GM19239 (cell line): ENCODE measurements around the gene MAPK6.
"Not testable (repeated sequence)": the region's sequence is repeated elsewhere in the genome, so short reads cannot be mapped to it uniquely, and the experiment has no call there.

Experiments
- DNase-seq: peaks from one replicate; pipeline ENCODE4 v3.0.0; 2011; ENCODE audit warnings: low spot score; ENCODE audit not compliant: insufficient read length
- FAIRE-seq: peaks from 2 replicates; lab custom pipeline; 2011; peaks lifted over from hg19 to GRCh38; lab: Jason Lieb, UNC

Gene MAPK6

DNA sequence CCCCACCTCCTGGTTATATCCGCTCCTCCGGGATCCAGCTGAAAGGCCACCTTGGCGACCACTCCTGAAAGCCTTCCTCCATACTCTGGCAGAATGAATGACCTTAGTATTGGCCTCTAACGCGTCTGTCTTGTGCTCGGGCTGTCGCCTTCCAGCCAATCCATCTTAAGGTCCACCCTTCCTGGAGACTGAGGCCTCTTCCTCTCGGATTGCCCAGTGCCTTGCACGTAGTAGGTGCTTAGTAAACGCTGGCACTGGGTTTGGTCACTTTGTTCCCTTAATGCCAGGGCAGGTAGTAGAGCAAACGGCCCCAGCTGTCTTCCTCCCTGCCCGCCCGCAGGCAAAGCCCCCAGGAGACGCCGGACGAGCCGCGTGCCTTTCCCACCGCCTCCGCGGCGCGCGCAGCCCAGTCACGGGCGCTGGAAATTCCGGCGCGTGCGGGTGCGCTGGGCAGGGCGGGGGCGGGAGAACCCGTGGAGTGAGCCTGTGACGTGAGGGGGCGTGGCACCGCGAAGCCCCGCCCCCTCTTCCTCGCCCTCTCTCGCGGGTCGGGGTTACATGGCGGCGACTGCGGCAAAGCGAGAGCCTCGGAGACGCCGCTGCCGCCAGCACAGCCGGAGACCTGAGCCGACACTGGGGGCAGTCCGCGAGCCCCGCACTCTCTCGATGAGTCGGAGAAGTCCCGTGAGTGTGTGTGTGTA lies at the start of gene MAPK6:
Gene MAPK6 (plus strand): TSS at position 527 of the 701 bp plus-strand sequence. CDS start 27,242 bp downstream, outside the sequence.
- DNase-seq (peak; percentile 98), FAIRE-seq (peak; percentile 66)

DNA sequence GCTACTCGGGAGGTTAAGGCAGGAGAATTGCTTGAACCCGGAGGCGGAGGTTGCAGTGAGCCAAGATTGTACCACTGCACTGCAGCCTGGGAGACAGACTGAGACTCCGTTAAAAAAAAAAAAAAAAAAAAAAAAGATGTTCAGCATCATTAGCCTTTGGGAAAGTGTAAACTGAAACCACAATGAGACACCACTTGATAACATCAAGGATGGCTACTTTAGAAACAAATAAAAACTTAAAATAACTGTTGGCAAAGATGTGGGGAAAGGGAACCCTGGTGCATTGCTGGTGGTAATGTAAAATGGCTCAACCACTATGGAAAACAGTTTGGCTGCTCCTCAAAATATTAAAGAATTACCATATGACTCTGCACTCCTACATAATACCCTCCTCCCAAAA lies 49.3 kb upstream of the MAPK6 start:
- DNase-seq (no peak), FAIRE-seq (no peak)

DNA sequence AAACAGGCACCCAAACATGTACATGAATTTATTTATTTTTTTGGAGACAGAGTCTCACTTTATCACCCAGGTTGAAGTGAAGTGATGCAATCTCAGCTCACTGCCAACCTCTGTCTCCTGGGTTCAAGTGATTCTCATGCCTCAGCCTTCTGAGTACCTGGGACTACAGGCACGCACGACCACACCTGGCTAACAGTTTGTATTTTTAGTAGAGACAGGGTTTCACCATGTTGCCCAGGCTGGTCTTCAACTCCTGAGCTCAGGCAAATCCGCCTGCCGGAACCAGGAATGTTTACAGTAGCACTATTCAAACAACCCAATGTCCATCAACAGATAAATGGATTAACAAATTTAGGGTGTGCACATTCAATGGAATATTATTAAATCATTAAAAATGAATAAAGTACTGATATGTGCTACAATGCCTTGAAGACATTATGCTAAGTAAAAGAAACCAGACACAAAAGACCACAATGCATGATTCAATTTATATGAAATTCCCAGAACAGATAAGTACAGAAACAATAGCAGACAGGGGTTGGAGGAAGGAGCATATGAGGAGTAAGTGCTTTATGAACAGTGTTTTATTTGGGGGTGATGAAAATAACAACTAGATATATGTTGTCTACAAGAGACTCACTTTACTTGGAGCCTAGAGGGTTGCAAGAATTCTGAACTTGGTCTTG lies 48.7 kb upstream of the MAPK6 start:
- DNase-seq (no peak), FAIRE-seq (no peak)

DNA sequence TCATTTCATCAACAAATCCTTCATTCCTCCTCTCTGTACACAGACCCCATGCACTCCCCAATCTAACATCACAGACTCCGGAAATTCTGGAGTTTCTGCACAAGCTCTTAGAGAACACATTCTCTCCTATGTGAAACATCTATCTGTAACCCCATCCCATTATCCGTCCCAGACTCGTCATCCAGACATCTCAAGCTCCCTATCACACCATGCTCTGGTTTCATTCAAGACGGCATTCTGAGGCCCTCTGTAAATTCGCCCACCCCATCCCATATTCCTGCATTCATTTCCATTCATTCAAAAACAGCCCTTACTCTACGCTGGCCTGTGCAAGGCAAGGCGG lies 48.0 kb upstream of the MAPK6 start:
- no peak for DNase-seq
- FAIRE-seq, result no peak

DNA sequence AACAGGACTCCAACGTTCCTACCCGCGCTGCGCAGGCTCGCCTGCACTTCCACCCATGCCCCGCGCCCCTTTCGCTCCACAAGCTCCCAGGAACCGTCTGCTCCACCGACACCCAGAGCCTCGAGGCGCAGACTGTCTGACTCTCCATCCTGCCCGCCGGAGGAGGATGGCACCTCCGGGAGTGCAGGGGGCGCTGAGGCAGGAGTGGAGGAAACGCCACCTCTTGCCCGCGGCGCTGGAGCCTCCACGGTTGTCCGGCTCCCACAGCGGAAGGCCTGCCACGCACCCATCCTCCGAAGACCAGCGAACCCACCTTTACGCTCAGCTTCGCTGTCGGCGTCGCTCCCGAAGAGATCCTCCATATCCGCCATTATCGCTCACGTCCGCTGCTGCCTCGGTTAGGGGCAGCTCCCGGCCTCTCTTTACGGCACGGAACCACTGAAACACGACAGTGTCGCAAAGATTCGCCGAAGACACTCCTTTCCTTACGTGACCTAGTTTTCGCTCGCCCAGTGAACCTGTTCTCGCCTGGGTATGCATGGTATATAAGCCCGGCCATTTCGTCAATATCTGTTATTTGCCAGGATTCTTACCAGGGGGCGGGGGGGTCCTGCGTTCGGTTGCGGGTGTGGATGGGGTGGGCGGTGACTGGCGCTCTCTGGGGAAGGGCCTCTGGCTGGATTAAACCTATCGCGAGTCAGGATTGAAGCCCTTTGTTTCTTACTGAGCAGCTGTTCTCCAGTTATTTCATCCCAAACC lies 47.5 kb upstream of the MAPK6 start, which contains the start of gene LEO1:
Gene LEO1 (minus strand): TSS at position 404 of the 759 bp plus-strand sequence. CDS start 33 bp downstream, at position 371.
- FAIRE-seq (peak; percentile 99), DNase-seq (peak; percentile 86)

- FAIRE-seq, result no peak
- DNase-seq, result no peak
These were observed 45.8 kb upstream of the MAPK6 start for GRCh38 chr15:51973220-51973619.

DNA sequence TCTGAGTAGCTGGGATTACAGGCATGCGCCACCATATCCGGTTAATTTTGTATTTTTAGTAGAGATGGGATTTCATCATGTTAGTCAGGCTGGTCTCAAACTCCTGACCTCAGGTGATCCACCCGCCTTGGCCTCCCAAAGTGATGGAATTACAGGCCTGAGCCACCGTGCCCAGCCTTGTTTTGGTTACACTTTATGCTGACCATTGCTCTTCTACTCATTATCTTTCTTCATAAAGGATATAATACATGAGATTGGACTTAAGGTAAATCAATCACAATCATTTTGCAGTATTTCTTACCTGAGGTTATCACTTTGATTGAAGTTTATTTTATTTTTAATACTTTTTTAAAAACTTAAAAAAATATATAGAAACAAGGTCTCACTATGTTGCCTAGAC lies 45.2 kb upstream of the MAPK6 start:
- no peak for FAIRE-seq
- DNase-seq, result no peak

GRCh38 chr15:51982013-51982769 lies 36.8 kb upstream of the MAPK6 start:
- peak; percentile 98 for FAIRE-seq
- peak; percentile 39 for DNase-seq

- DNase-seq (no peak), FAIRE-seq (no peak)
These were observed 36.3 kb upstream of the MAPK6 start for GRCh38 chr15:51982770-51983103.

DNA sequence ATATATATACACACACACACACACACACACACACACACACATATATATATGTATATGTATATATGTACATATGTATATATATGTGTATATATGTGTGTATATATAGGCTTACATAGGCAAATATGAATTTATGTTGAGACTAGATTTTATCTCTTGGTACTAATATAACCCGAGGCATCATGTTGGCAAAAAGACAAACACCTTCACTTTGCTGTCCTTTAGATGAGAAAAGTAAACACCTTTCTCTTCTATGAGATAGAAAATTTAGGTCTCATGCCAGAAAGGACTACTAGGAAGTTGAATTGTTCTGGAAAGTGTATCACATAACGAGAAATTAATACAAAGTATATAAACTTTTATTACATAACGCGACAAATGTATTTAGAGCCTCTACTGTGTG lies 27.9 kb upstream of the MAPK6 start:
- FAIRE-seq (no peak), DNase-seq (no peak)

- DNase-seq (no peak), FAIRE-seq (no peak)
These were observed 26.1 kb upstream of the MAPK6 start for GRCh38 chr15:51992953-51993352.

- FAIRE-seq (no peak), DNase-seq (no peak)
These were observed 16.7 kb upstream of the MAPK6 start for GRCh38 chr15:52002351-52002750.

GRCh38 chr15:52003089-52003488 lies 15.9 kb upstream of the MAPK6 start:
- FAIRE-seq, DNase-seq: not testable (repeated sequence)

DNA sequence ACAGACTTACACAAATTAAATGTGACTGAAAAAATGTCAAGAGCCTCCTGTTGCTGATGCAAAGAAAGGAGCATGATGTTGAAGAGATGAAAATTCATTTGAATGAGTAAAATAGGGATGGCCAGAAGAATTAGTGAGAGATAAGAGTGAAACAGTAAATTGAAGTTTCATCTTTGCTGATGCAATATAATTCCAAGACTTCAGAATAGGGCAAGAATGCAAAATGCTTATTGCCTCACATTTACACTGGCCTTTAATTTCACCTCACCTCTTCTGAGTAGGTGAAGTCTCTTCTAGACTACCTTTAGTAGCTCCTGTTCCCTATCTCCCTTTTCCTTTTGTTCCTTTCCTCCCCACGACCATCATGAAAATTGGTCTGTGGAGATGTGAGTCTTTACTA lies 15.3 kb upstream of the MAPK6 start:
- no peak for DNase-seq
- FAIRE-seq, result no peak

GRCh38 chr15:52004806-52005205 lies 14.2 kb upstream of the MAPK6 start:
- DNase-seq, result no peak
- FAIRE-seq, result no peak

- FAIRE-seq (peak; percentile 79), DNase-seq (no peak)
These were observed 13.0 kb upstream of the MAPK6 start for GRCh38 chr15:52005748-52006701.

DNA sequence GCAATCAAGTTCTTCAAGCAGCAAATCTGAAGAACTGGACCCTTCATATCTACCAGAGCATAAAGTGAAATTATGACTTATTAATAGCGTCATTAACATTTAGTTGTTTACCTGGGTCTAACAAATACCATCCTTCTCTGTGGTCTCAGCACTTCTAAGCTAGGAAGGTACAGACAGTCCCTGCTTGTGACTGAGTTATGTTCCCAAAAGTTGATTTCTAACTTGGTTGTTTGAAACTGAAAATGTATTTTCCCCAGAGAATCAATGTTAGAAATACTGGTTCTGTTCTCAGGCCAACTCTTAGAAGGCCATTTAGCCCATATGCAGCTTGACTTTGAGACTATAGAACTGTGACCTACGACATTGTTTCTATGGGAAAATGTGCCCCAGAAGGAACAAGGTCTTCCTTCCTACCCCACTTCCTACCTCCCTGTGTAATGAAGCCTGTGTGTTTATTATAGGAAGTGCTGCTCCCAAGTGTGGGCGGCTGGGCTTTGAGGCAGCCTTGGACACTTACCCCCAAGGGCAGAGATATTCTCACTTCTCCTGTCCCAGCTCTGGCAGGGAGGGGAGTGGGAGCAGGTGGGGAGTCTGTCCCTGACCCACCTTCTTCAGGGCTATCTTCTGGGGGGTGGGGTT lies 12.2 kb upstream of the MAPK6 start:
- FAIRE-seq (peak; percentile 80), DNase-seq (no peak)

- no peak for FAIRE-seq
- DNase-seq, result no peak
These were observed 10.7 kb upstream of the MAPK6 start for GRCh38 chr15:52008359-52008697.
